HepG2 (cell line): Measurements from ENCODE around the gene MSGN1. TPM values are rescaled to one million over a fixed set of nuclear protein-coding genes. Genes with fewer than 3 reads are reported as not detected.

Source experiments
- ATAC-seq: fragments of 200-7000 bp; cut with Tn5 transposase; 3 replicates; pipeline ENCODE4 v1.9.1; 2020; ENCODE audit warnings: mild to moderate bottlenecking, moderate library complexity
- BruUV-seq: library from RNA; stranded (reverse); fragments of 400-500 nt; replicated peaks from 2 replicates; lab custom pipeline; 2021; lab: Mats Ljungman, UMichigan
- CTCF ChIA-PET: fragments of 300-600 bp; formaldehyde crosslinking; extraction: SDS; loops from one replicate; lab custom pipeline; 2021; ENCODE audit warnings: low total read pairs, inconsistent platforms, low intra/inter-chr PET ratio; lab: Yijun Ruan, JAX
- POLR2A ChIA-PET: fragments of 350-600 bp; sonication (Branson Sonifier 250); formaldehyde crosslinking; loops from one replicate; lab custom pipeline; 2020; ENCODE audit warnings: antibody characterized with exemption, inconsistent platforms; lab: Yijun Ruan, JAX
- DNase-seq: peaks from one replicate; pipeline ENCODE4 v3.0.0-alpha.2; 2015; ENCODE audit warnings: low spot score
- FAIRE-seq: peaks from 3 replicates; lab custom pipeline; 2011; peaks lifted over from hg19 to GRCh38; lab: Jason Lieb, UNC
- H2AFZ ChIP-seq: one replicate; pipeline ENCODE4 v1.6.1; 2011; ENCODE audit warnings: low read length, inconsistent platforms
- H3K27ac ChIP-seq: fragments of 300-600 bp; 3 replicates; pipeline ENCODE4 v1.8.0; 2011; ENCODE audit warnings: mixed run types, mild to moderate bottlenecking, mixed read lengths, low read length, inconsistent platforms; ENCODE audit not compliant: insufficient read depth; ENCODE audit errors: extremely low read length
- H3K27me3 ChIP-seq, 2 experiments: fragments of 200-600 bp in 1 of 2; 2 replicates in 1 of 2; 3 replicates in 1 of 2; pipeline versions ENCODE4 v1.6.0 to v1.8.0; 2011; ENCODE audit warnings: low read length in 2 of 2, mild to moderate bottlenecking in 2 of 2, moderate library complexity in 2 of 2, inconsistent platforms in 1 of 2; ENCODE audit not compliant: insufficient read depth in 2 of 2, control insufficient read depth in 1 of 2
- H3K36me3 ChIP-seq, 2 experiments: fragments of 200-600 bp in 1 of 2; replicated peaks in 1 of 2; 2 replicates in 1 of 2; 3 replicates in 1 of 2; pipeline versions ENCODE4 v1.5.1 to v1.8.0; 2011; ENCODE audit warnings: low read length in 2 of 2, inconsistent platforms in 1 of 2; ENCODE audit not compliant: insufficient read depth in 2 of 2, control insufficient read depth in 1 of 2
- H3K4me1 ChIP-seq: 2 replicates; pipeline ENCODE4 v1.5.1; 2012; ENCODE audit warnings: low read length, inconsistent platforms; ENCODE audit not compliant: insufficient read depth
- H3K4me2 ChIP-seq: 2 replicates; pipeline ENCODE4 v1.6.0; 2011; ENCODE audit warnings: low read depth, low read length, inconsistent platforms
- H3K4me3 ChIP-seq, 3 experiments: fragments of 200-600 bp in 1 of 3; sonication (generic), shearing (Covaris generic) in 1 of 3; replicated peaks in 1 of 3; 2 replicates each; pipeline ENCODE4 v1.5.1; 2011 to 2016; ENCODE audit warnings: low read length in 3 of 3, inconsistent platforms in 2 of 3, low read depth in 2 of 3, mild to moderate bottlenecking in 2 of 3, control low read depth in 1 of 3, mixed read lengths in 1 of 3; ENCODE audit not compliant: insufficient read depth in 1 of 3
- H3K79me2 ChIP-seq: one replicate; pipeline ENCODE4 v1.6.1; 2011; ENCODE audit warnings: low read length, inconsistent platforms; ENCODE audit not compliant: insufficient read depth
- H3K9ac ChIP-seq: 2 replicates; pipeline ENCODE4 v1.6.0; 2011; ENCODE audit warnings: mild to moderate bottlenecking, low read depth, low read length, inconsistent platforms; ENCODE audit not compliant: insufficient read depth
- H3K9me3 ChIP-seq: 2 replicates; pipeline ENCODE4 v1.5.1; 2012; ENCODE audit warnings: mild to moderate bottlenecking, low read length
- H4K20me1 ChIP-seq: 2 replicates; pipeline ENCODE4 v1.6.0; 2011; ENCODE audit warnings: inconsistent platforms, mild to moderate bottlenecking, low read length, moderate library complexity; ENCODE audit not compliant: insufficient read depth
- ELF4 ChIP-seq: sonication (generic); formaldehyde crosslinking; IDR thresholded peaks from 2 replicates; pipeline ENCODE4 v1.5.0; 2020; ENCODE audit warnings: missing genetic modification reagents, mild to moderate bottlenecking, moderate library complexity, borderline replicate concordance
- PHF20 ChIP-seq: sonication (generic); formaldehyde crosslinking; IDR thresholded peaks from 2 replicates; pipeline ENCODE4 v1.5.0; 2020; ENCODE audit warnings: mild to moderate bottlenecking, missing genetic modification reagents
- RBFOX2 ChIP-seq: fragments of 200-400 bp; formaldehyde crosslinking; IDR thresholded peaks from 2 replicates; pipeline ENCODE4 v1.6.1; 2017; ENCODE audit warnings: low read depth, mild to moderate bottlenecking, low read length
- RFX1 ChIP-seq: fragments of 450-650 bp; IDR thresholded peaks from 2 replicates; pipeline ENCODE4 v1.6.1; 2017
- TCF12 ChIP-seq, 2 experiments: fragments of 450-650 bp in 1 of 2; sonication (generic) in 1 of 2; formaldehyde crosslinking in 1 of 2; IDR thresholded peaks; 2 replicates each; pipeline versions ENCODE4 v1.6.1 to v1.8.0; 2017 to 2022; ENCODE audit warnings: antibody characterized with exemption in 1 of 2, mild to moderate bottlenecking in 1 of 2, missing genetic modification reagents in 1 of 2, moderate library complexity in 1 of 2
- ZFP90 ChIP-seq: sonication (generic); formaldehyde crosslinking; IDR thresholded peaks from 2 replicates; pipeline ENCODE4 v1.8.0; 2022; ENCODE audit warnings: missing genetic modification reagents, mild to moderate bottlenecking, inconsistent platforms, borderline replicate concordance
- ZMYM4 ChIP-seq: sonication (generic); formaldehyde crosslinking; IDR thresholded peaks from 2 replicates; pipeline ENCODE4 v1.8.1; 2023; ENCODE audit warnings: mild to moderate bottlenecking, missing genetic modification reagents
- ZNF761 ChIP-seq: sonication (generic); formaldehyde crosslinking; conservative IDR thresholded peaks from 2 replicates; pipeline ENCODE4 v1.4.0; 2020; ENCODE audit warnings: mild to moderate bottlenecking, missing genetic modification reagents
- ZNF782 ChIP-seq: sonication (generic); formaldehyde crosslinking; IDR thresholded peaks from 2 replicates; pipeline ENCODE4 v1.4.0; 2020; ENCODE audit warnings: missing genetic modification reagents, mild to moderate bottlenecking, borderline replicate concordance
- WGBS: methylation state at CpG from one replicate; pipeline ENCODE4 v1.1.6; 2017; ENCODE audit warnings: low lambda C conversion rate; 5-methylcytosine and 5-hydroxymethylcytosine counted together
- in situ Hi-C: cut with HindIII; loops from 2 replicates; pipeline ENCODE4 v1.10.0; 2017; ENCODE audit warnings: low pct_unique_long_range_greater_than_20kb; ENCODE audit not compliant: extremely low pct_ligation_motif_present
- intact Hi-C: fragments of 100-400 bp; cut with micrococcal nuclease; formaldehyde crosslinking; loops from one replicate; pipeline ENCODE4 v1.10.0; 2022; ENCODE audit not compliant: unreplicated experiment
- polyA plus RNA-seq, 8 experiments: library from polyadenylated mRNA; depleted of rRNA in 3 of 8; stranded (reverse) in 7 of 8; unstranded in 1 of 8; fragments of >200 nt; fragmentation: Illumina TruSeq in 4 of 8; extraction: Trizol in 4 of 8; gene quantifications; 2 replicates each; pipeline versions ENCODE4 v1.2.1 to v1.2.3, GENCODE V29; 2011 to 2016; ENCODE audit warnings: low read depth in 4 of 8, missing spikeins in 1 of 8, mixed read lengths in 1 of 8; ENCODE audit not compliant: insufficient read depth in 1 of 8
- total RNA-seq, 5 experiments: library from RNA; depleted of rRNA; stranded (reverse); fragments of >200 nt; fragmentation: Illumina TruSeq; extraction: Trizol; gene quantifications; 2 replicates each; pipeline ENCODE4 v1.2.3, GENCODE V29; 2016; ENCODE audit warnings: low read depth in 1 of 5
- TF ChIP-seq, protein P1 (sequence below): sonication (generic); formaldehyde crosslinking; IDR thresholded peaks from 2 replicates; pipeline ENCODE4 v1.5.1; 2020; ENCODE audit warnings: mild to moderate bottlenecking, missing genetic modification reagents, borderline replicate concordance
- TF ChIP-seq, protein P2 (sequence below): sonication (generic); formaldehyde crosslinking; conservative IDR thresholded peaks from 2 replicates; pipeline ENCODE4 v1.4.0; 2020; ENCODE audit warnings: missing genetic modification reagents
- TF ChIP-seq, protein P3 (sequence below): sonication (generic); formaldehyde crosslinking; IDR thresholded peaks from 2 replicates; pipeline ENCODE4 v1.4.0; 2020; ENCODE audit warnings: missing genetic modification reagents
- TF ChIP-seq, protein P4 (sequence below): sonication (generic); formaldehyde crosslinking; IDR thresholded peaks from 2 replicates; pipeline ENCODE4 v1.4.0; 2020; ENCODE audit warnings: missing genetic modification reagents, mild to moderate bottlenecking, borderline replicate concordance
- TF ChIP-seq, protein P5 (sequence below): sonication (generic); formaldehyde crosslinking; IDR thresholded peaks from 2 replicates; pipeline ENCODE4 v1.5.0; 2020; ENCODE audit warnings: mild to moderate bottlenecking, missing genetic modification reagents
- TF ChIP-seq, protein P6 (sequence below): sonication (generic); formaldehyde crosslinking; IDR thresholded peaks from 2 replicates; pipeline ENCODE4 v1.4.0; 2020; ENCODE audit warnings: mild to moderate bottlenecking, missing genetic modification reagents

Gene MSGN1
- total and polyA plus RNA-seq, 2 of the 13 experiments (the other 11 are each of a cell fraction or from before 2014, with no cell fraction given), result not detected

DNA sequence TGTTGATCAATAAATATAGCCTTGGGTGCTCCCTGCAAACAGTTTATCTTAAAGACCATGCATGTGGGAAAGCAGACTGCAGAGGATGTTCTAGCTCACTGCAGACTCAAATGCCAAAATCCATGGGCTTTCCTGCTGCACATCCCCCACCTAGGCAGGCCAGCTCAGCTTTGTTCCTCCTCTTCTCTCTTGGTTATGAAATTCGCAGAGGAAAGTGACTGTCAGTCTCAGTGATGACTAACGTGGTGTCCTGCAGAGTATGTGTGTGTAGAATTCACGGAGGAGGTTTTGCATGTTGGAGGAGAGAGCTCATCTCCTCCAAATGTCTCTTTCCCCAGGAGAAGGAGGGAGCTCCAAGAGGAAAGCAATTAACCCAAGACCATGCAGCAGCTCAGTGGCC, 40.8 kb downstream of the MSGN1 start:
- no peak overlapping the region for H3K27ac ChIP-seq
- no TSS peak for BruUV-seq
- no peaks in the 10 kb centered on the region for H4K20me1 ChIP-seq
- TF ChIP-seq RBFOX2 (no peak), RFX1 (no peak), ZFP90 (CRISPR knock-in tag) (no peak), ELF4 (CRISPR knock-in tag) (no peak), ZMYM4 (CRISPR knock-in tag) (no peak), ZNF761 (CRISPR knock-in tag) (no peak), TCF12 (IDR thresholded peaks at IDR 0.05) (no peak), TCF12 (CRISPR knock-in tag; IDR thresholded peaks at IDR 0.05) (no peak), ZNF782 (CRISPR knock-in tag) (no peak), PHF20 (CRISPR knock-in tag) (no peak)
- TF ChIP-seq, protein P1, sequence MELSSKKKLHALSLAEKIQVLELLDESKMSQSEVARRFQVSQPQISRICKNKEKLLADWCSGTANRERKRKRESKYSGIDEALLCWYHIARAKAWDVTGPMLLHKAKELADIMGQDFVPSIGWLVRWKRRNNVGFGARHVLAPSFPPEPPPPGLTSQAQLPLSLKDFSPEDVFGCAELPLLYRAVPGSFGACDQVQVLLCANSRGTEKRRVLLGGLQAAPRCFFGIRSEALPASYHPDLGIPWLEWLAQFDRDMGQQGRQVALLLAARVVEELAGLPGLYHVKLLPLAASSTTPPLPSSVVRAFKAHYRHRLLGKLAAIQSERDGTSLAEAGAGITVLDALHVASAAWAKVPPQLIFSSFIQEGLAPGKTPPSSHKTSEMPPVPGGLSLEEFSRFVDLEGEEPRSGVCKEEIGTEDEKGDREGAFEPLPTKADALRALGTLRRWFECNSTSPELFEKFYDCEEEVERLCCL, result no peak
- TF ChIP-seq, protein P2, sequence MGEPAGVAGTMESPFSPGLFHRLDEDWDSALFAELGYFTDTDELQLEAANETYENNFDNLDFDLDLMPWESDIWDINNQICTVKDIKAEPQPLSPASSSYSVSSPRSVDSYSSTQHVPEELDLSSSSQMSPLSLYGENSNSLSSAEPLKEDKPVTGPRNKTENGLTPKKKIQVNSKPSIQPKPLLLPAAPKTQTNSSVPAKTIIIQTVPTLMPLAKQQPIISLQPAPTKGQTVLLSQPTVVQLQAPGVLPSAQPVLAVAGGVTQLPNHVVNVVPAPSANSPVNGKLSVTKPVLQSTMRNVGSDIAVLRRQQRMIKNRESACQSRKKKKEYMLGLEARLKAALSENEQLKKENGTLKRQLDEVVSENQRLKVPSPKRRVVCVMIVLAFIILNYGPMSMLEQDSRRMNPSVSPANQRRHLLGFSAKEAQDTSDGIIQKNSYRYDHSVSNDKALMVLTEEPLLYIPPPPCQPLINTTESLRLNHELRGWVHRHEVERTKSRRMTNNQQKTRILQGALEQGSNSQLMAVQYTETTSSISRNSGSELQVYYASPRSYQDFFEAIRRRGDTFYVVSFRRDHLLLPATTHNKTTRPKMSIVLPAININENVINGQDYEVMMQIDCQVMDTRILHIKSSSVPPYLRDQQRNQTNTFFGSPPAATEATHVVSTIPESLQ (CRISPR knock-in tag), result no peak
- TF ChIP-seq, protein P3, sequence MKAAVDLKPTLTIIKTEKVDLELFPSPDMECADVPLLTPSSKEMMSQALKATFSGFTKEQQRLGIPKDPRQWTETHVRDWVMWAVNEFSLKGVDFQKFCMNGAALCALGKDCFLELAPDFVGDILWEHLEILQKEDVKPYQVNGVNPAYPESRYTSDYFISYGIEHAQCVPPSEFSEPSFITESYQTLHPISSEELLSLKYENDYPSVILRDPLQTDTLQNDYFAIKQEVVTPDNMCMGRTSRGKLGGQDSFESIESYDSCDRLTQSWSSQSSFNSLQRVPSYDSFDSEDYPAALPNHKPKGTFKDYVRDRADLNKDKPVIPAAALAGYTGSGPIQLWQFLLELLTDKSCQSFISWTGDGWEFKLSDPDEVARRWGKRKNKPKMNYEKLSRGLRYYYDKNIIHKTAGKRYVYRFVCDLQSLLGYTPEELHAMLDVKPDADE (CRISPR knock-in tag), result no peak
- TF ChIP-seq, protein P4, sequence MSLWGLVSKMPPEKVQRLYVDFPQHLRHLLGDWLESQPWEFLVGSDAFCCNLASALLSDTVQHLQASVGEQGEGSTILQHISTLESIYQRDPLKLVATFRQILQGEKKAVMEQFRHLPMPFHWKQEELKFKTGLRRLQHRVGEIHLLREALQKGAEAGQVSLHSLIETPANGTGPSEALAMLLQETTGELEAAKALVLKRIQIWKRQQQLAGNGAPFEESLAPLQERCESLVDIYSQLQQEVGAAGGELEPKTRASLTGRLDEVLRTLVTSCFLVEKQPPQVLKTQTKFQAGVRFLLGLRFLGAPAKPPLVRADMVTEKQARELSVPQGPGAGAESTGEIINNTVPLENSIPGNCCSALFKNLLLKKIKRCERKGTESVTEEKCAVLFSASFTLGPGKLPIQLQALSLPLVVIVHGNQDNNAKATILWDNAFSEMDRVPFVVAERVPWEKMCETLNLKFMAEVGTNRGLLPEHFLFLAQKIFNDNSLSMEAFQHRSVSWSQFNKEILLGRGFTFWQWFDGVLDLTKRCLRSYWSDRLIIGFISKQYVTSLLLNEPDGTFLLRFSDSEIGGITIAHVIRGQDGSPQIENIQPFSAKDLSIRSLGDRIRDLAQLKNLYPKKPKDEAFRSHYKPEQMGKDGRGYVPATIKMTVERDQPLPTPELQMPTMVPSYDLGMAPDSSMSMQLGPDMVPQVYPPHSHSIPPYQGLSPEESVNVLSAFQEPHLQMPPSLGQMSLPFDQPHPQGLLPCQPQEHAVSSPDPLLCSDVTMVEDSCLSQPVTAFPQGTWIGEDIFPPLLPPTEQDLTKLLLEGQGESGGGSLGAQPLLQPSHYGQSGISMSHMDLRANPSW (CRISPR knock-in tag), result no peak
- TF ChIP-seq, protein P5, sequence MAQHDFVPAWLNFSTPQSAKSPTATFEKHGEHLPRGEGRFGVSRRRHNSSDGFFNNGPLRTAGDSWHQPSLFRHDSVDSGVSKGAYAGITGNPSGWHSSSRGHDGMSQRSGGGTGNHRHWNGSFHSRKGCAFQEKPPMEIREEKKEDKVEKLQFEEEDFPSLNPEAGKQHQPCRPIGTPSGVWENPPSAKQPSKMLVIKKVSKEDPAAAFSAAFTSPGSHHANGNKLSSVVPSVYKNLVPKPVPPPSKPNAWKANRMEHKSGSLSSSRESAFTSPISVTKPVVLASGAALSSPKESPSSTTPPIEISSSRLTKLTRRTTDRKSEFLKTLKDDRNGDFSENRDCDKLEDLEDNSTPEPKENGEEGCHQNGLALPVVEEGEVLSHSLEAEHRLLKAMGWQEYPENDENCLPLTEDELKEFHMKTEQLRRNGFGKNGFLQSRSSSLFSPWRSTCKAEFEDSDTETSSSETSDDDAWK (CRISPR knock-in tag), result no peak
- TF ChIP-seq, protein P6, sequence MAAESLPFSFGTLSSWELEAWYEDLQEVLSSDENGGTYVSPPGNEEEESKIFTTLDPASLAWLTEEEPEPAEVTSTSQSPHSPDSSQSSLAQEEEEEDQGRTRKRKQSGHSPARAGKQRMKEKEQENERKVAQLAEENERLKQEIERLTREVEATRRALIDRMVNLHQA (CRISPR knock-in tag), result no peak
- TF ChIP-seq, all 625 proteins: peak for 0
- ChIA-PET POLR2A (no interaction called here), CTCF (no interaction called here)
- FAIRE-seq (no peak), ATAC-seq (no peak), DNase-seq (no peak)
- WGBS, result 2% methylated on average over 3 of the region's 3 CpGs
- H3K36me3 ChIP-seq, result no peaks in the 10 kb centered on the region
- H3K79me2 ChIP-seq, result no peaks in the 10 kb centered on the region
- in situ Hi-C loops, result no loop called here
- peaks cover 0 to 3% of the 10 kb centered on the region in 2 experiments; a peak in 2 of 5 replicates for H3K27me3 ChIP-seq
- no peak overlapping the region for H3K4me3 ChIP-seq
- H3K9me3 ChIP-seq, result no peaks in the 10 kb centered on the region
- H2AFZ ChIP-seq, result no peak overlapping the region
- intact Hi-C loops, result no loop called here
- H3K9ac ChIP-seq, result no peak overlapping the region
- no peaks in the 10 kb centered on the region for H3K4me1 ChIP-seq
- H3K4me2 ChIP-seq, result no peak overlapping the region
